Mesodermal cell (in vitro differentiated cells): ENCODE measurements around the gene LOXHD1.

Source experiments
- H3K27ac ChIP-seq: 2 replicates; pipeline ENCODE4 v1.7.0; 2013; ENCODE audit warnings: mild to moderate bottlenecking, low read depth, low read length, moderate library complexity; ENCODE audit not compliant: severe bottlenecking
- H3K36me3 ChIP-seq: 2 replicates; pipeline ENCODE4 v1.7.1; 2013; ENCODE audit warnings: mild to moderate bottlenecking, low read length, moderate library complexity; ENCODE audit not compliant: control insufficient read depth, insufficient read depth
- H3K4me1 ChIP-seq: one replicate; pipeline ENCODE4 v1.7.1; 2013; ENCODE audit warnings: mild to moderate bottlenecking, low read length; ENCODE audit not compliant: insufficient read depth, control insufficient read depth, poor library complexity, severe bottlenecking
- H3K4me3 ChIP-seq: 2 replicates; pipeline ENCODE4 v1.7.0; 2013; ENCODE audit warnings: low read length, control low read depth, mild to moderate bottlenecking; ENCODE audit not compliant: insufficient read depth, poor library complexity, severe bottlenecking; ENCODE audit errors: extremely low read depth
- H3K9me3 ChIP-seq: 2 replicates; pipeline ENCODE4 v1.7.1; 2013; ENCODE audit warnings: mild to moderate bottlenecking, low read length, moderate library complexity; ENCODE audit not compliant: control insufficient read depth
- WGBS, 2 experiments: methylation state at CpG; one replicate each; pipeline ENCODE4 v1.1.5; 2013; ENCODE audit warnings: missing lambda C conversion rate in 2 of 2; ENCODE audit not compliant: insufficient coverage in 2 of 2; 5-methylcytosine and 5-hydroxymethylcytosine counted together

Gene LOXHD1

GRCh38 chr18:46574743-46575115 is 82.3 kb downstream of the LOXHD1 start:
- no peaks in the 10 kb centered on the region for H3K9me3 ChIP-seq
- WGBS, 2 experiments: 69 to 78% methylated on average over 2 of the region's 2 CpGs
- H3K27ac ChIP-seq: no peak overlapping the region
- H3K4me1 ChIP-seq: no peaks in the 10 kb centered on the region
- no peak overlapping the region for H3K4me3 ChIP-seq
- no peaks in the 10 kb centered on the region for H3K36me3 ChIP-seq

- H3K4me1 ChIP-seq: no peaks in the 10 kb centered on the region
- H3K9me3 ChIP-seq: no peaks in the 10 kb centered on the region
- WGBS, 2 experiments: 80 to 100% methylated on average over 1 of the region's 4 CpGs
- H3K36me3 ChIP-seq: no peaks in the 10 kb centered on the region
- no peak overlapping the region for H3K27ac ChIP-seq
- no peak overlapping the region for H3K4me3 ChIP-seq
These were observed 82.8 kb downstream of the LOXHD1 start for GRCh38 chr18:46574000-46574742.

- WGBS, 2 experiments: 92 to 94% methylated on average over 6 to 7 of the region's 7 CpGs
- Histone ChIP-seq H3K9me3 (no peaks in the 10 kb centered on the region), H3K27ac (no peak overlapping the region), H3K4me3 (no peak overlapping the region), H3K4me1 (no peaks in the 10 kb centered on the region), H3K36me3 (no peaks in the 10 kb centered on the region)
These were observed 83.9 kb downstream of the LOXHD1 start for GRCh38 chr18:46573156-46573555.

- WGBS, 2 experiments: 70 to 94% methylated on average over 1 to 2 of the region's 6 CpGs
- Histone ChIP-seq H3K9me3 (no peaks in the 10 kb centered on the region), H3K27ac (no peak overlapping the region), H3K36me3 (no peaks in the 10 kb centered on the region), H3K4me3 (no peak overlapping the region), H3K4me1 (no peaks in the 10 kb centered on the region)
These were observed 85.3 kb downstream of the LOXHD1 start for GRCh38 chr18:46571756-46572155.

GRCh38 chr18:46570666-46571065 is 86.4 kb downstream of the LOXHD1 start:
- WGBS, 2 experiments: 80 to 84% methylated on average over 6 of the region's 6 CpGs

GRCh38 chr18:46570134-46570533 is 86.9 kb downstream of the LOXHD1 start:
- 81 to 82% methylated on average over 5 of the region's 5 CpGs for WGBS, 2 experiments
- Histone ChIP-seq H3K4me1 (no peaks in the 10 kb centered on the region), H3K4me3 (no peak overlapping the region), H3K36me3 (no peaks in the 10 kb centered on the region), H3K9me3 (no peaks in the 10 kb centered on the region), H3K27ac (no peak overlapping the region)

More at GRCh38 chr18:46570666-46571065, 86.4 kb downstream of the LOXHD1 start:
- H3K36me3 ChIP-seq: no peaks in the 10 kb centered on the region
- no peak overlapping the region for H3K27ac ChIP-seq
- H3K4me3 ChIP-seq: no peak overlapping the region
- H3K4me1 ChIP-seq: no peaks in the 10 kb centered on the region
- H3K9me3 ChIP-seq: no peaks in the 10 kb centered on the region

GRCh38 chr18:46569211-46569610 is 87.8 kb downstream of the LOXHD1 start:
- 72 to 92% methylated on average over 6 to 7 of the region's 7 CpGs for WGBS, 2 experiments

GRCh38 chr18:46567196-46567595 is 89.8 kb downstream of the LOXHD1 start:
- Histone ChIP-seq H3K36me3 (no peaks in the 10 kb centered on the region), H3K27ac (no peak overlapping the region), H3K4me3 (no peak overlapping the region), H3K4me1 (no peaks in the 10 kb centered on the region), H3K9me3 (no peaks in the 10 kb centered on the region)
- 77 to 94% methylated on average over 2 of the region's 2 CpGs for WGBS, 2 experiments

More at GRCh38 chr18:46569211-46569610, 87.8 kb downstream of the LOXHD1 start:
- H3K4me3 ChIP-seq: no peak overlapping the region
- H3K4me1 ChIP-seq: no peaks in the 10 kb centered on the region
- H3K36me3 ChIP-seq: no peaks in the 10 kb centered on the region
- no peaks in the 10 kb centered on the region for H3K9me3 ChIP-seq
- H3K27ac ChIP-seq: no peak overlapping the region

GRCh38 chr18:46566111-46566510 is 90.9 kb downstream of the LOXHD1 start:
- no peak overlapping the region for H3K4me3 ChIP-seq
- H3K36me3 ChIP-seq: no peaks in the 10 kb centered on the region
- H3K9me3 ChIP-seq: no peaks in the 10 kb centered on the region
- no peak overlapping the region for H3K27ac ChIP-seq
- H3K4me1 ChIP-seq: no peaks in the 10 kb centered on the region
- 78 to 87% methylated on average over 8 to 9 of the region's 10 CpGs for WGBS, 2 experiments

GRCh38 chr18:46565256-46565655 is 91.8 kb downstream of the LOXHD1 start:
- no peaks in the 10 kb centered on the region for H3K4me1 ChIP-seq
- no peaks in the 10 kb centered on the region for H3K9me3 ChIP-seq
- 78 to 79% methylated on average over 3 of the region's 5 CpGs for WGBS, 2 experiments
- H3K36me3 ChIP-seq: no peaks in the 10 kb centered on the region
- no peak overlapping the region for H3K4me3 ChIP-seq
- no peak overlapping the region for H3K27ac ChIP-seq

GRCh38 chr18:46563317-46563716 is 93.7 kb downstream of the LOXHD1 start:
- WGBS, 2 experiments: 0 to 60% methylated on average over 1 to 2 of the region's 4 CpGs
- Histone ChIP-seq H3K36me3 (no peaks in the 10 kb centered on the region), H3K27ac (no peak overlapping the region), H3K9me3 (no peaks in the 10 kb centered on the region), H3K4me1 (no peaks in the 10 kb centered on the region), H3K4me3 (no peak overlapping the region)
